ENCODE measurements around the gene LRRN1.

Gene LRRN1

GRCh38 chr3:3799173-3800079, at the start of gene LRRN1:
Gene LRRN1 (plus strand): TSS chr3:3799431. CDS start chr3:3844642, 45,211 bp downstream.
- DNase-seq, result no peak

- no peak for DNase-seq
Observed at GRCh38 chr3:3753416-3753815, 45.8 kb upstream of the LRRN1 start.

GRCh38 chr3:3765661-3766060, 33.6 kb upstream of the LRRN1 start:
- no peak for DNase-seq

GRCh38 chr3:3766140-3766539, 33.1 kb upstream of the LRRN1 start:
- DNase-seq, result no peak

GRCh38 chr3:3771094-3771493, 28.1 kb upstream of the LRRN1 start:
- DNase-seq, result no peak

- no peak for DNase-seq
Observed at GRCh38 chr3:3771567-3771966, 27.7 kb upstream of the LRRN1 start.

- no peak for DNase-seq
Observed at GRCh38 chr3:3772338-3772737, 26.9 kb upstream of the LRRN1 start.

GRCh38 chr3:3772920-3773319, 26.3 kb upstream of the LRRN1 start:
- DNase-seq, result no peak

- DNase-seq, result no peak
Observed at GRCh38 chr3:3776607-3777006, 22.6 kb upstream of the LRRN1 start.

- no peak for DNase-seq
Observed at GRCh38 chr3:3778216-3778615, 21.0 kb upstream of the LRRN1 start.

- DNase-seq, result no peak
Observed at GRCh38 chr3:3778641-3779270, 20.5 kb upstream of the LRRN1 start.

GRCh38 chr3:3782457-3782856, 16.8 kb upstream of the LRRN1 start:
- DNase-seq, result no peak

- DNase-seq, result no peak
Observed at GRCh38 chr3:3783210-3783609, 16.0 kb upstream of the LRRN1 start.

- no peak for DNase-seq
Observed at GRCh38 chr3:3783696-3784095, 15.5 kb upstream of the LRRN1 start.

GRCh38 chr3:3792391-3792790, 6.8 kb upstream of the LRRN1 start:
- no peak for DNase-seq

GRCh38 chr3:3798631-3799113, 559 bp upstream of the LRRN1 start:
- DNase-seq, result no peak

- DNase-seq, result no peak
Observed at GRCh38 chr3:3800080-3800455, 837 bp downstream of the LRRN1 start.

GRCh38 chr3:3800685-3801493, 1.7 kb downstream of the LRRN1 start:
- no peak for DNase-seq

- no peak for DNase-seq
Observed at GRCh38 chr3:3801494-3801841, 2.2 kb downstream of the LRRN1 start.

GRCh38 chr3:3802046-3802445, 2.8 kb downstream of the LRRN1 start:
- no peak for DNase-seq

- DNase-seq, result no peak
Observed at GRCh38 chr3:3804560-3804959, 5.3 kb downstream of the LRRN1 start.

- DNase-seq, result no peak
Observed at GRCh38 chr3:3806092-3806491, 6.9 kb downstream of the LRRN1 start.

GRCh38 chr3:3806856-3807255, 7.6 kb downstream of the LRRN1 start:
- DNase-seq, result no peak

GRCh38 chr3:3813013-3813412, 13.8 kb downstream of the LRRN1 start:
- no peak for DNase-seq
